ENCODE measurements around the gene CSH2. TPM values are rescaled to one million over a fixed set of nuclear protein-coding genes. Genes with fewer than 3 reads are reported as not detected.

The CSH2 gene
- total and polyA plus RNA-seq, 2 of the 8 experiments (the other 6 are each of a cell fraction or from before 2014, with no cell fraction given): 0.43 TPM; not detected in 1

- Histone ChIP-seq H3K27ac (ENCODE audit: low read depth, low read length) (0 out of 2 replicates have a peak overlapping the region, but pooled peaks have one; percentile 31), H3K18ac (ENCODE audit: extremely low read depth, low read length) (no peak overlapping the region), H4K8ac (ENCODE audit: extremely low read depth, insufficient read depth, low read length) (0 out of 2 replicates have a peak overlapping the region, but pooled peaks have one; percentile 40), H4K20me1 (replicated peaks in 1 of 2; ENCODE audit: control insufficient read depth in 1 of 2, insufficient read depth in 2 of 2, low read length in 2 of 2) (peaks cover 1 to 13% of the 10 kb centered on the region in 2 experiments), H3K79me2 (ENCODE audit: control insufficient read depth in 1 of 2, insufficient read depth in 2 of 2, low read length in 2 of 2) (peaks cover 11 to 42% of the 10 kb centered on the region in 2 experiments), H2BK5ac (ENCODE audit: low read depth, low read length) (peak overlapping the region; percentile 71), H2BK120ac (replicated peaks; ENCODE audit: low read depth, low read length) (no peak overlapping the region), H2AK5ac (ENCODE audit: low read depth, low read length) (no peak overlapping the region), H3K9me3 (ENCODE audit: insufficient read depth in 2 of 2, low read depth in 1 of 2, low read length in 1 of 2) (no peaks in the 10 kb centered on the region), H3K4me1 (replicated peaks in 1 of 4; ENCODE audit: control insufficient read depth in 3 of 4, insufficient read depth in 4 of 4, low read length in 3 of 4) (peaks cover 3 to 28% (median 26%) of the 10 kb centered on the region in 4 experiments), H3K79me1 (ENCODE audit: low read depth, low read length) (peaks cover 20% of the 10 kb centered on the region), H3K23ac (ENCODE audit: insufficient read length) (no peak overlapping the region), H2BK12ac (ENCODE audit: low read depth, low read length) (0 out of 2 replicates have a peak overlapping the region, but pooled peaks have one; percentile 29), H3K56ac (replicated peaks; ENCODE audit: insufficient read length, low read depth, low read length) (no peak overlapping the region), H3K23me2 (ENCODE audit: low read depth, low read length) (peaks cover 8% of the 10 kb centered on the region), H2BK20ac (ENCODE audit: low read length) (no peak overlapping the region), H2AFZ (ENCODE audit: low read length) (no peak overlapping the region), H3K27me3 (replicated peaks in 1 of 4; ENCODE audit: control insufficient read depth in 3 of 4, extremely low read depth in 1 of 4, insufficient read depth in 3 of 4, low read length in 3 of 4) (no peaks in the 10 kb centered on the region), H4K91ac (replicated peaks; ENCODE audit: insufficient read length, low read length) (peak overlapping the region; percentile 48), H2BK15ac (ENCODE audit: low read length) (peak overlapping the region; percentile 12; the same call in 1 of the 2 replicates), H4K5ac (ENCODE audit: insufficient read length, low read depth, low read length) (no peak overlapping the region), H3K9ac (replicated peaks in 1 of 4; ENCODE audit: extremely low read depth in 1 of 4, low read depth in 3 of 4, low read length in 3 of 4) (no peak overlapping the region), H3K4me3 (ENCODE audit: extremely low read depth in 1 of 4, insufficient read depth in 2 of 4, low read depth in 3 of 4, low read length in 4 of 4) (0 out of 8 replicates have a peak overlapping the region, but pooled peaks of 1 of the 4 experiments have one; percentile 19), H3K4me2 (ENCODE audit: insufficient read depth in 1 of 2, low read depth in 2 of 2, low read length in 2 of 2) (peak overlapping the region; percentile 5 to 54; a peak in 1 of 4 replicates), H3K14ac (ENCODE audit: insufficient read length) (no peak overlapping the region), H3K36me3 (ENCODE audit: control insufficient read depth in 2 of 4, insufficient read depth in 4 of 4, low read length in 3 of 4) (peaks cover 11 to 21% (median 17%) of the 10 kb centered on the region in 4 experiments), H3K4ac (replicated peaks; ENCODE audit: insufficient read length, low read depth, low read length) (no peak overlapping the region)
- no peak for DNase-seq (ENCODE audit: low read depth in 1 of 2, low spot score in 2 of 2)
- TF ChIP-seq TBP (IDR thresholded peaks at IDR 0.05; ENCODE audit: low read depth, low read length) (no peak), CBX5 (IDR thresholded peaks at IDR 0.05; ENCODE audit: low read depth, low read length) (no peak)
- CTCF ChIA-PET (ENCODE audit: partially characterized antibody): interaction anchor here (0.8 to 2.9 kb wide), 9 partner anchors 9 to 137 kb away, joined by 3 to 15 read pairs (median 5); no protein-coding TSS in a partner anchor
- 83% methylated on average over 5 of the region's 5 CpGs; no CpG with 5 or more reads in 1 of the 2 experiments for WGBS, 2 experiments (ENCODE audit: extremely low coverage in 1 of 2, insufficient coverage in 1 of 2, insufficient read length in 1 of 2, insufficient replicate concordance in 2 of 2, low coverage in 1 of 2, low lambda C conversion rate in 2 of 2, missing lambda C conversion rate in 1 of 2)
- FAIRE-seq: no peak
- POLR2A ChIA-PET (ENCODE audit: partially characterized antibody): interaction anchor here (0.6 to 32.3 kb wide), 9 partner anchors 11 to 308 kb away, joined by 3 to 593 read pairs (median 4); partner anchors contain the start of genes CCDC47, DDX42, FTSJ3 and LIMD2
These were observed 35.4 kb downstream of the CSH2 start for GRCh38 chr17:63837962-63838600.

All from H1 (cell line).